MCF 10A (cell line): ENCODE measurements around the gene ANKRD30A. TPM values are rescaled to one million over a fixed set of nuclear protein-coding genes. Genes with fewer than 3 reads are reported as not detected.

Experiments
- BruUV-seq: library from RNA; stranded (reverse); fragments of 400-500 nt; replicated peaks from 2 replicates; lab custom pipeline; 2021; lab: Mats Ljungman, UMichigan
- CTCF ChIA-PET: fragments of 300-600 bp; sonication (Branson Sonifier 250); formaldehyde crosslinking; extraction: SDS; loops from one replicate; lab custom pipeline; 2021; ENCODE audit warnings: antibody characterized with exemption, inconsistent platforms; lab: Yijun Ruan, JAX
- POLR2A ChIA-PET: fragments of 300-600, 350-650 bp; sonication (Branson Sonifier 250); formaldehyde crosslinking; extraction: SDS; loops from one replicate; lab custom pipeline; 2020; ENCODE audit warnings: antibody characterized with exemption, inconsistent platforms; lab: Yijun Ruan, JAX
- DNase-seq: peaks from one replicate; pipeline ENCODE4 v3.0.0-alpha.2; 2018; ENCODE audit not compliant: unreplicated experiment
- H3K27ac Mint-ChIP-seq: one replicate; pipeline ENCODE4 v1.8.0; 2022; ENCODE audit warnings: mild to moderate bottlenecking, low read depth, mixed read lengths; ENCODE audit not compliant: unreplicated experiment
- H3K27me3 Mint-ChIP-seq: one replicate; pipeline ENCODE4 v1.8.0; 2022; ENCODE audit warnings: mixed read lengths; ENCODE audit not compliant: insufficient read depth, unreplicated experiment
- H3K36me3 Mint-ChIP-seq: one replicate; pipeline ENCODE4 v1.8.0; 2022; ENCODE audit warnings: mild to moderate bottlenecking, moderate library complexity, mixed read lengths; ENCODE audit not compliant: insufficient read depth, unreplicated experiment
- H3K4me1 Mint-ChIP-seq: one replicate; pipeline ENCODE4 v1.8.0; 2022; ENCODE audit warnings: mixed read lengths; ENCODE audit not compliant: insufficient read depth, unreplicated experiment
- H3K4me3 Mint-ChIP-seq: one replicate; pipeline ENCODE4 v1.8.0; 2022; ENCODE audit warnings: mild to moderate bottlenecking, moderate library complexity, mixed read lengths; ENCODE audit not compliant: unreplicated experiment
- H3K9me3 Mint-ChIP-seq: one replicate; pipeline ENCODE4 v1.8.0; 2022; ENCODE audit warnings: mixed read lengths; ENCODE audit not compliant: unreplicated experiment
- CTCF ChIP-seq: fragments of 200-600 bp; IDR thresholded peaks from one replicate; pipeline ENCODE4 v1.8.0; 2022; ENCODE audit warnings: antibody characterized with exemption, mild to moderate bottlenecking; ENCODE audit not compliant: unreplicated experiment
- intact Hi-C: fragments of 100-400 bp; cut with micrococcal nuclease; formaldehyde crosslinking; loops from 2 replicates; pipeline ENCODE4 v1.14.1; 2022
- total RNA-seq: library from RNA; stranded (reverse); gene quantifications from 2 replicates; pipeline ENCODE4 v1.2.3, GENCODE V29; 2022

The ANKRD30A gene
- total RNA-seq, 1 experiment from 2014 or later: not detected

- Mint-ChIP-seq H3K4me1 (no peaks in the 10 kb centered on the region), H3K27ac (no peak overlapping the region), H3K36me3 (no peaks in the 10 kb centered on the region), H3K9me3 (no peaks in the 10 kb centered on the region), H3K4me3 (no peak overlapping the region), H3K27me3 (peaks cover 80% of the 10 kb centered on the region)
- intact Hi-C loops: no loop called here
- BruUV-seq: no TSS peak
- ChIA-PET POLR2A (no interaction called here), CTCF (interaction anchor here (1.1 kb wide), 1 partner anchor 305 kb away, joined by 3 read pairs; no protein-coding TSS in a partner anchor)
- DNase-seq: no peak
- TF ChIP-seq CTCF: no peak
Observed at GRCh38 chr10:37220866-37221265, 95.5 kb downstream of the ANKRD30A start.

- H3K27me3 Mint-ChIP-seq: peaks cover 78% of the 10 kb centered on the region
- intact Hi-C loops: no loop called here
- no peak overlapping the region for H3K4me3 Mint-ChIP-seq
- POLR2A ChIA-PET: no interaction called here
- no peak overlapping the region for H3K27ac Mint-ChIP-seq
- H3K4me1 Mint-ChIP-seq: no peaks in the 10 kb centered on the region
- H3K9me3 Mint-ChIP-seq: no peaks in the 10 kb centered on the region
- CTCF ChIA-PET: no interaction called here
- BruUV-seq: no TSS peak
- no peak for TF ChIP-seq CTCF
- H3K36me3 Mint-ChIP-seq: no peaks in the 10 kb centered on the region
- DNase-seq: no peak
Observed at GRCh38 chr10:37222046-37222445, 96.6 kb downstream of the ANKRD30A start.

DNA sequence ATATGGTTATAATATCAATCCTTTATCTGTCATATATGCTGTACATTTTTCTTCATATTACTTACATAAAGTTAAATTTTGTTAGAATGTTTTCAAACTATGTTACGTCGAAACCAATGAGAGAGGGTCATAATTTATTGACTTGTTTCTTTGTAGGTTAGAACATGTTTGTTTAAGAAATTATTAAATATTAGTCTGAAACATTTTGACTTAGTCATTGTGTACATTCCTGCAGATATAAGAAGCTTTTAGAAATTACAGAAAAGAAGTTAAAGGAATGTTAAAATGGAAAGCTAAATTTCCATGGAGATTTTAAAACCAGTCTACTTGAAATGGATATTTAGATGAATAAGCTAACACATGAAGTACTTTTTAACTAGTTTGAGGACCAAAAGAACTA lies 99.8 kb downstream of the ANKRD30A start:
- no peak overlapping the region for H3K27ac Mint-ChIP-seq
- H3K36me3 Mint-ChIP-seq: no peaks in the 10 kb centered on the region
- CTCF ChIA-PET: no interaction called here
- no peaks in the 10 kb centered on the region for H3K9me3 Mint-ChIP-seq
- H3K4me3 Mint-ChIP-seq: no peak overlapping the region
- no peak for TF ChIP-seq CTCF
- BruUV-seq: no TSS peak
- DNase-seq: no peak
- peaks cover 75% of the 10 kb centered on the region for H3K27me3 Mint-ChIP-seq
- POLR2A ChIA-PET: no interaction called here
- no peaks in the 10 kb centered on the region for H3K4me1 Mint-ChIP-seq
- intact Hi-C loops: no loop called here

DNA sequence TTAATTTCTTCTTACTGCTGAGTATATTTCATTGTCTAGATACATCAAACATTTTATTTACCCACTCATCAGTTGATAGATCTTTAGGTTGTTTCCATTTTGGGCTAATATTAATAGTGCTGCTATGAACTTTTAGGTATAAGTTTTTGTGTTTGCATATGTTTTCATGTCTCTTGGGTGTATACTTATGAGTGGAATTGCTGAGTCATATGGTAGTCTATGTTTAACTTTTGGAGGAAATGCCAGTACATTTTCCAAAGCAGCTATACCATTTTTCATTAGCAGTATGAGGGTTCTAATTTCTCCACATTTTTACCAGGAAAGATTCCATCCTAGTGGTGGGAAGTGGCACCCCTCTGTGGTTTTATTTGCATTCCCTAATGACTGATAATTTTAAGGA lies 101.1 kb downstream of the ANKRD30A start:
- intact Hi-C loops: no loop called here
- Mint-ChIP-seq H3K9me3 (no peaks in the 10 kb centered on the region), H3K27me3 (peaks cover 74% of the 10 kb centered on the region), H3K27ac (no peak overlapping the region), H3K4me1 (no peaks in the 10 kb centered on the region), H3K36me3 (no peaks in the 10 kb centered on the region), H3K4me3 (no peak overlapping the region)
- TF ChIP-seq CTCF: no peak
- DNase-seq: no peak
- ChIA-PET POLR2A (no interaction called here), CTCF (no interaction called here)
- no TSS peak for BruUV-seq
